Mammary epithelial cell (primary cell): ENCODE measurements around the gene MCM3AP.

Experiments used
- EZH2 ChIP-seq: IDR thresholded peaks from 2 replicates; pipeline ENCODE4 v1.6.1; 2012; ENCODE audit warnings: low read length, inconsistent platforms, borderline replicate concordance
- TF ChIP-seq, protein P1 (sequence below), 2 donors: IDR thresholded peaks in 1 of 2; conservative IDR thresholded peaks in 1 of 2; 2 replicates each; pipeline ENCODE4 v1.5.1; 2011 to 2012; ENCODE audit warnings: inconsistent platforms in 2 of 2, low read length in 2 of 2, mild to moderate bottlenecking in 2 of 2, control low read depth in 1 of 2, low read depth in 1 of 2; ENCODE audit not compliant: insufficient read depth in 1 of 2; ENCODE audit errors: extremely low read depth in 1 of 2

DNA sequence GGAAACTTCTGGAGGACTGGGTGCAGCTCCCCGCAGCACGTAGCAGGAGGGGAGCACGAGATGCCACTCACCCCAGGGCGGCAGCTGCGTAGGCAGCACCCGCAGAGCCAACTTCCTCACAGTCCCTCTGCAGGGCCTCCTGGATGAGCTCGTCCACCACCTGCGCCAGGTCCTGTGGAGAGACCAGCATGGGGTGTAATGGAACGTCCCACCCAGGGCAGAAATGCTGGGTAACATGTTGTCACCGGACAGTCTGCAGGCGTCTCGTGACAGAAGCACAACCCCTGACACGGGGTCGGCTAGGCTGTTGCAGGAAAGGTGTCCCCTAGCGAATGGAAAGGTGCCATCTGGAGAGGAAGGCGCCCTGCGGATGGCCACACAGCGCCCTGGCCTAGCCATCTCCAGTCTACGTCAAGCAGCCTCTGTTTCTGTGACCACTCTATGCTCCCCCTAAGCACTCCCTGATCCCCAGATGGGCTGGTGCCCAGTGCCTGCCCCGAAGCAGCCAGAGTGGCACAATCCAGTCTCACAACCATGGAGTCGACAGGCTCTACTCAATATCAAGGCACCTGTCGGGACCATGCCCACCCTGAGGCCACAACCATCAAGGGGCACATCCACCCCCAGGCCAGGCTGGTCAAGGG lies 21.2 kb downstream of the MCM3AP start:
- TF ChIP-seq, protein P1, sequence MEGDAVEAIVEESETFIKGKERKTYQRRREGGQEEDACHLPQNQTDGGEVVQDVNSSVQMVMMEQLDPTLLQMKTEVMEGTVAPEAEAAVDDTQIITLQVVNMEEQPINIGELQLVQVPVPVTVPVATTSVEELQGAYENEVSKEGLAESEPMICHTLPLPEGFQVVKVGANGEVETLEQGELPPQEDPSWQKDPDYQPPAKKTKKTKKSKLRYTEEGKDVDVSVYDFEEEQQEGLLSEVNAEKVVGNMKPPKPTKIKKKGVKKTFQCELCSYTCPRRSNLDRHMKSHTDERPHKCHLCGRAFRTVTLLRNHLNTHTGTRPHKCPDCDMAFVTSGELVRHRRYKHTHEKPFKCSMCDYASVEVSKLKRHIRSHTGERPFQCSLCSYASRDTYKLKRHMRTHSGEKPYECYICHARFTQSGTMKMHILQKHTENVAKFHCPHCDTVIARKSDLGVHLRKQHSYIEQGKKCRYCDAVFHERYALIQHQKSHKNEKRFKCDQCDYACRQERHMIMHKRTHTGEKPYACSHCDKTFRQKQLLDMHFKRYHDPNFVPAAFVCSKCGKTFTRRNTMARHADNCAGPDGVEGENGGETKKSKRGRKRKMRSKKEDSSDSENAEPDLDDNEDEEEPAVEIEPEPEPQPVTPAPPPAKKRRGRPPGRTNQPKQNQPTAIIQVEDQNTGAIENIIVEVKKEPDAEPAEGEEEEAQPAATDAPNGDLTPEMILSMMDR (conservative IDR thresholded peaks at IDR 0.05 in 1 of 2, IDR thresholded peaks at IDR 0.05 in 1 of 2; ENCODE audit: extremely low read depth in 1 of 2, insufficient read depth in 1 of 2, low read depth in 1 of 2, low read length in 2 of 2) = no peak
- TF ChIP-seq EZH2 = no peak
